ENCODE data around the gene MLLT10.

Gene MLLT10

DNA sequence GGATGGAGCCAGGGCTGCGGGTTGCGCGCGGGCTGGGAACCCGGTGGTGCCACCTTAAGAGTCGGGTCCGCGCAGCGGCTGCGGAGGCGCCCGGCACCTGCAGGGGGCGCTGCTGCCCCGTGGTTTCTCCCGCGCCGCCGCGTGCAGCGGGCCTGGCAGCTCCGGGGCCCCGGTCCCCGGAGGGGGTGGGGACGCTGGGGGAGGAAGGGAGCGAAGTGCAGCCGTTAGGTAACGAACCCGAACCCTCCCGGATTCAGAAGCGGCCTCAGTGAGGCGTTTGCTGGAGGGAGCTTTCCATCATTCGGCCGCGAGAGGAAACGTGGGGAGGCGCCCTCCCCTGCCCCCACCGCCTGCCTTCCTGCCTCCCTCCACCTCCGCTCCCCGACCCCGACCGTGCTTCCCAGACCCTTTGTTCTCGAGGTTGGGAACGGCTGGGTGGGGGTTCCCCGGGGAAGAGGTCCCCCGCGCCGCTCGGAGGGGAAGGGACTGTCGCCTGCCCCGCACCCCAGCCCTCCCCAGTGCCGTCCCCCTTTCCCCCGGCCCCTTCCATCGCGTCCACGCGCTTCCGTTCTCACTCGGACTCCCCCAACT lies 38.2 kb upstream of the MLLT10 start:
- DNase-seq (ENCODE audit: low read depth): peak; percentile 93
- peak overlapping the region; percentile 65 for H3K4me3 ChIP-seq (ENCODE audit: low read depth, low read length)
- TF ChIP-seq, protein P1, sequence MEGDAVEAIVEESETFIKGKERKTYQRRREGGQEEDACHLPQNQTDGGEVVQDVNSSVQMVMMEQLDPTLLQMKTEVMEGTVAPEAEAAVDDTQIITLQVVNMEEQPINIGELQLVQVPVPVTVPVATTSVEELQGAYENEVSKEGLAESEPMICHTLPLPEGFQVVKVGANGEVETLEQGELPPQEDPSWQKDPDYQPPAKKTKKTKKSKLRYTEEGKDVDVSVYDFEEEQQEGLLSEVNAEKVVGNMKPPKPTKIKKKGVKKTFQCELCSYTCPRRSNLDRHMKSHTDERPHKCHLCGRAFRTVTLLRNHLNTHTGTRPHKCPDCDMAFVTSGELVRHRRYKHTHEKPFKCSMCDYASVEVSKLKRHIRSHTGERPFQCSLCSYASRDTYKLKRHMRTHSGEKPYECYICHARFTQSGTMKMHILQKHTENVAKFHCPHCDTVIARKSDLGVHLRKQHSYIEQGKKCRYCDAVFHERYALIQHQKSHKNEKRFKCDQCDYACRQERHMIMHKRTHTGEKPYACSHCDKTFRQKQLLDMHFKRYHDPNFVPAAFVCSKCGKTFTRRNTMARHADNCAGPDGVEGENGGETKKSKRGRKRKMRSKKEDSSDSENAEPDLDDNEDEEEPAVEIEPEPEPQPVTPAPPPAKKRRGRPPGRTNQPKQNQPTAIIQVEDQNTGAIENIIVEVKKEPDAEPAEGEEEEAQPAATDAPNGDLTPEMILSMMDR (IDR thresholded peaks at IDR 0.05; ENCODE audit: low read depth, low read length): peak; percentile 49
- TF ChIP-seq MYC (IDR thresholded peaks at IDR 0.05; ENCODE audit: low read depth, low read length) (peak; percentile 69), POLR2A (IDR thresholded peaks at IDR 0.05; ENCODE audit: extremely low read depth, insufficient read length) (peak; percentile 23)
- TF ChIP-seq, protein P2, sequence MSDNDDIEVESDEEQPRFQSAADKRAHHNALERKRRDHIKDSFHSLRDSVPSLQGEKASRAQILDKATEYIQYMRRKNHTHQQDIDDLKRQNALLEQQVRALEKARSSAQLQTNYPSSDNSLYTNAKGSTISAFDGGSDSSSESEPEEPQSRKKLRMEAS (IDR thresholded peaks at IDR 0.05; ENCODE audit: low read depth, low read length): peak; percentile 78

DNA sequence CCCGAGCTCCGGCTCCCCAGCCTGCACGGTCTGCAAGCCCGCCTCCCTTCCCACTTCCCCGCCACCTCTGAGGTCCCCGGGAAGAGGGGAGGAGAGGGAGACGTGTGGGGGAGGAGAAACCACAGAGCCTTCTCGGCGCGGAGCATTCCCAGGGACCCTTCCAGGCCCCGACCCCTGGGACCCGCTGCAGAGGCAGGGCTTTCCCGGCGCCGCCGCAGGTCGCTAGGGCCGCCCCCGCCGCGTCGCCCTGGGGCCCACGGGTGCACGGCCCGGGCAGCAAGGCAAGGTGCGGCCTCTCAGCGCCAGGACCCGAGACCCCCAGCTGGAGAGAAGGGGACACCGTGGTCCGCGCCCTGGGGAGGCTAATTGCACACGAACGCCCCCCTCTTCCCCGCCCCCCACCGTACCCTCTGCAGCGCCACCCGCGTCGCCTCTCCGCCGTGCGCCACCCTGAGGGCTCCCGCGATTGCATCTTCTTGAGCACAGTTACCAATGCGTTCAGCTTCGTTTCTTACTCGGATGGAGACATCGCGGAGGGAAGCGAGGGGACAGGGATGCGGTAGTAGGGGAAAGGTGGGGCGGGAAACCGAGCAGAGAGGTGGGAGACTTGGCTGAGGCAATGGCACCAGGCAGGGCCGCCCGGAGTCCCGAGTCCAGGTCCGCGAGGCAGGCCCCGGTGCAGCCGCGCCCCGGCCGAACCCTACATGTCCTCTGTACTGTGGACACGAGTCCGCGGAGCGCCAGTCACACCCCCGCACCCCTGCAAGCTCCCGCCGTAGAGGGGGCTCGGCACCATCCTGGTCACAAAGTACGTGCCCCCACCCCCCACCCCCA lies 37.5 kb upstream of the MLLT10 start:
- no peak for TF ChIP-seq MYC (IDR thresholded peaks at IDR 0.05; ENCODE audit: low read depth, low read length)
- TF ChIP-seq, protein P1 (IDR thresholded peaks at IDR 0.05; ENCODE audit: low read depth, low read length): peak; percentile 14
- TF ChIP-seq POLR2A (IDR thresholded peaks at IDR 0.05; ENCODE audit: extremely low read depth, insufficient read length): no peak
- TF ChIP-seq, protein P2 (IDR thresholded peaks at IDR 0.05; ENCODE audit: low read depth, low read length): no peak
- peak overlapping the region; percentile 59 for H3K4me3 ChIP-seq (ENCODE audit: low read depth, low read length)
- DNase-seq (ENCODE audit: low read depth): peak; percentile 71

DNA sequence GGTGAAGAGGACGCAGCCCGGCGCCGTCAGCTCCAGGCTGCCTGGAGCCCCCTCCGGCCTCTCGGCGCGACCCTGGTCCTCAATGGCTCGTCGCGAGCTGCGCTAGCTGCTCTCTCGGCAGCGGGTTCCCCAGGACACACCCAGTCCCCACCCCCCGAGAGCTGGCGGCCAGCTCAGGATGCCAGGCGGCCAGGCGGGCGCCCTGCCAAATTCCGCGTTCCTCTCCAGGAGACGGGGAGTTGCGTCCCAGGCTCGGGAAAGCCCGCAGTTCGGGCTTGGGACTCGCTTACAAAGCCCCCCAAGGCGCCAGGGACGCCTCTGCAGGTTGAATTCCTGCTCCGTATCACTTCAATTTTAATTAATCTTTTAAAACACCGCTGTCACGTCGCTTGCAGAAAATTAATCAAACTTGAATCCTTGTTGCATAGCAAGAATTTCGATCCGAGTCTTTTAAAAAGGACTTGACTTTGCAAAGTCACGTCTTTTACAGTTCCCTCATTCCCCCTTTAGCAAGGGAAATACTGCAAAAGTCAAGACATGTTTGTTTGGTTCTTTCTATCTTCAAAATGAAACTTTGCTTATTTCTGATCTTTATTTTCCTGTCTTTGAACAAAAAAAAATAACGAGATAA lies 36.7 kb upstream of the MLLT10 start:
- H3K4me3 ChIP-seq (ENCODE audit: low read depth, low read length): peak overlapping the region; percentile 59
- no peak for TF ChIP-seq POLR2A (IDR thresholded peaks at IDR 0.05; ENCODE audit: extremely low read depth, insufficient read length)
- TF ChIP-seq, protein P1 (IDR thresholded peaks at IDR 0.05; ENCODE audit: low read depth, low read length): no peak
- TF ChIP-seq MYC (IDR thresholded peaks at IDR 0.05; ENCODE audit: low read depth, low read length): no peak
- TF ChIP-seq, protein P2 (IDR thresholded peaks at IDR 0.05; ENCODE audit: low read depth, low read length): no peak
- DNase-seq (ENCODE audit: low read depth): peak; percentile 65

DNA sequence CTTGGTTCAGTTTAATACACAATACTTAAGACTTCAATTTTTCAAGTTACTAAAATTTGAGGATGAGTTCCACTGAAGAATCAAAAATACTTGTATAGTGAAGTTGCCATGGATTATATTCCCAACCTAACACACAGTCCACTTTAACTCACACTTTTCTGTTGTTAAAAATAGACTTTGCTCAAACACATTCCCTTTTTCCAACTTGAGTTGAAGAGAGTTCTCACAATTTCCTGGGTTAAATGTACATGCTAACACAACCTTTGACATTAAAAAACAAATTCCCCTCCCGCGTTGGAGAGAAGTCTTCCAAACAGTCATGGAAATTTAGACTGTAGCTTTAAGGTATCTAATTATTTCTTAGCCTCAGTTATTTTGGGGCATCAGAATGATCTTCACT lies 35.7 kb upstream of the MLLT10 start:
- TF ChIP-seq POLR2A (IDR thresholded peaks at IDR 0.05; ENCODE audit: extremely low read depth, insufficient read length) (no peak), MYC (IDR thresholded peaks at IDR 0.05; ENCODE audit: low read depth, low read length) (no peak)
- TF ChIP-seq, protein P1 (IDR thresholded peaks at IDR 0.05; ENCODE audit: low read depth, low read length): no peak
- TF ChIP-seq, protein P2 (IDR thresholded peaks at IDR 0.05; ENCODE audit: low read depth, low read length): no peak
- H3K4me3 ChIP-seq (ENCODE audit: low read depth, low read length): no peak overlapping the region
- no peak for DNase-seq (ENCODE audit: low read depth)

DNA sequence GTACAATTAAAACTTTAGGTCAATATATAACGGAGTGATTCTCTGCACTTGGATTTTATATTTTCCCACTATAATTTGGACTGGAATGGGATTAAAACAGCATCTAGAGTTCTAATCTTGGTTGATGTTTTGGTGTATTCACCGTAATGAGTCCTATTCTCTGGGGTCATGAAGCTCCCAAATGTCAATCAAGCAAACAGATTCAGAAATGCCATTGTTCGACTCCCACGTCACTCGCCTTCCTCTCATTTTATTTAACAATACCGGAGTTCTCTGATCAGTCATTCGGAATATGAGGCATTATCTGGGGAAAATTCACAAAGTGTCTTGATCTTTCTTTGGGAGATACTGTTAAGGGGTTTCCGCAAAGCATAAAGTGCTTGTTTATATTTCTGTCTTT lies 35.0 kb upstream of the MLLT10 start:
- DNase-seq (ENCODE audit: low read depth): no peak
- TF ChIP-seq, protein P2 (IDR thresholded peaks at IDR 0.05; ENCODE audit: low read depth, low read length): no peak
- TF ChIP-seq POLR2A (IDR thresholded peaks at IDR 0.05; ENCODE audit: extremely low read depth, insufficient read length): no peak
- TF ChIP-seq, protein P1 (IDR thresholded peaks at IDR 0.05; ENCODE audit: low read depth, low read length): no peak
- H3K4me3 ChIP-seq (ENCODE audit: low read depth, low read length): no peak overlapping the region

Measured in NB4 (cell line).